HG03139 (cell line): ENCODE results near the gene GPR42.
"Not testable (repeated sequence)": the region's sequence is repeated elsewhere in the genome, so short reads cannot be mapped to it uniquely, and the experiment has no call there.

ENCODE experiments used
- ATAC-seq: cut with Tn5 transposase; IDR thresholded peaks from one replicate; pipeline ENCODE4 v1.9.1; 2021; ENCODE audit not compliant: unreplicated experiment

GPR42 gene

DNA sequence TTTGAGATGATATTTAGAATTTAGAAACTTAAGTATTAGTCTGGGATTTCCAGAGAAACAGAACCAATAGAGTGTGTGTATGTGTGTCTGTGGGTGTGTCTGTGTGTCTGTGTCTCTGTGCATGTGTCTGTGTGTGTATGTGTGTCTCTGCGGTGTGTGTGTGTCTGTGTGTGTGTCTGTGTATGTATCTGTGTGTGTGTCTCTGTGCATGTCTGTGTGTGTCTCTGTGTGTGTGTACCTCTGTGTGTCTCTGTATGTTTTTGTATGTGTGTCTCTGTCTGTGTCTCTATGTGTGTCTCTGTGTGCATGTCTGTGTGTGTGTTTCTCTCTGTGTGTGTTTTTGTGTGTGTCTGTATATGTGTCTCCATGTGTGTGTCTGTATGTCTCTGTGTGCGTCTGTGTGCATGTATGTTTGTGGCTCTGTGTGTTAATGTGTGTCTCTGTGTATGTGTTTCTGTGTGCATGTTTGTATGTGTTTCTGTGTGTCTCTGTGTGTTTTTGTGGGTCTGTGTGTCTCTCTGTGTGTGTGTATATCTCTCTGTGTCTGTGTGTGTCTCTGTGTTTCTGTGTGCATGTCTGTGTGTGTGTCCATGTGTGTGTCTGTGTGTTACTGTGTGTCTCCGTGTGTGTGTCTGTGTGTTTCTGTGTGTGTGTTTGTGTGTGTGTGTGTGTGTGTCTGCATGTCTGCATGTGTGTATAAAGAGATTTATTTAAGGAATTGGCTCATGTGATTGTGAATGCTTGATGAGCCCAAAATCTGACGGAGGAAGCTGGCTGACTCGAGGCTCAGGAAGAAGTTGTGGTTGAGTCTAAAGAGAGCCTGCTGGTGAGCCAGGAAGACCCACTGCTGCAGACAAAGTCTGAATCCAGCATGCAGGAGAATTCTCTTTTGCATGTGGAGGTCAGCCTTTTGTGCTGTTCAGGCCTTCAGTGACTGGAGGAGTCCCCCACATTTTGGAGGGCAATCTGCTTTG lies 22.2 kb downstream of the GPR42 start:
- no peak for ATAC-seq

DNA sequence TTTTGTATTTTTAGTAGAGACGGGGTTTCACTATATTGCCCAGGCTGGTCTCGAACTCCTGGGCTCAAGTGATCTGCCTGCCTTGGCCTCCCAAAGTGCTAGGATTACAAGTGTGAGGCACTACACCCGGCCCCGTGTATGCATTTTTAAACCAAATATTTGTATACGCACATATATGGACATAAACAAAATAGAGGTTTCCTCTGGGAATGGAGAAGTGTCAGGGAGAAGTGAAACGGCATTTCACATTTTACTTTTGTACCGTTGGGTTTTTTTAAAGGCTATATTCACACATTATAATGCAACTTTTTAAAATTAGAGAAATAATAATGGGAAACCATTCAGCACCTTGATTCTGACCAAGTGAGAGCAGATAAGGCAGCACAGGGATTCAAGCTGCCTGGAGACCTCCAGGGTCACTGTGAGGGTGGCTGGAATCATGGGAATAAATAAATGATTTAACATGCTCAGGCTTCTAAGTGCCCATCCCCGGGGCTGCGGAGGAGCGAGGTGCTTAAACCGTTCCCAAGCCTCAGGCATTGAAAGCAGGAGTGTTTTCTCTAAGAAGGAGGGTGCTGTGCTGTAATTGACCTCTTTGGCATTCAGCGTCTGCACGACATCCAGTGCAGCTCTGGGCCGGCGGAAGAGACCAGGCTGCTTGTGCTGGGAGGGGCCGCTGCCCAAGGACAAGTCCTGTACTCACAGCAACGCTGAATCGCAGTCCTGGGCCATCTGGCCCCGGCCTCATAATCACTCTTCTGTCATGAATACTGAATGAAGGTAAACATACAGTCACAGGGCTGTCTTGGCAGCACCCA lies 24.7 kb downstream of the GPR42 start:
- no peak for ATAC-seq

DNA sequence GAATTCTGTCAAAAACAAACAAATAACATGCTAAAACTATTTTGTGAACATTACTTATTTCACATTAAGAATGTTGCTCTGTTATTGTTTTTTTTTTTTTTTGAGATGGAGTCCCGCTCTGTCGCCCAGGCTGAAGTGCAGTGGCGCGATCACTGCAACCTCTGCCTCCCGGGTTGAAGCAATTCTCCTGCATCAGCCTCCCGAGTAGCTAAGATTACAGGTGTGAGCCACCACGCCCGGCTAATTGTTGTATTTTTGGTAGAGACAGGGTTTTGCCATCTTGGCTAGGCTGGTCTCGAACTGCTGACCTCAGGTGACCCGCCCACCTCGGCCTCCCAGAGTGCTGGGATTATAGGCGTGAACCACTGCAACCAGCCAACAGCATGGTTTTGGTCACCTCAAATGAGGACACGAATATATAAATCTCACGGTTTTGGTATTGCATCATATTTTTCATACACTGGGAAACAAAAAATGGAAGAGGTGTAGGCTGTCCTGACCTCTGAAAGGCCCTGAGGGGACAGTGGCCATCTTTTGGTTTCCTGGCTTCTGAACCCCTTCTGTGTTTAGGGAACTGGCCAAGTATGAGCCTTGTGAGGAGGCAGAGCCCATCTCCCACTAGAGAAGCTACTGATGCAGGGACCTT lies 25.5 kb downstream of the GPR42 start:
- ATAC-seq, result no peak

GRCh38 chr19:35397064-35397463 lies 26.2 kb downstream of the GPR42 start:
- no peak for ATAC-seq

DNA sequence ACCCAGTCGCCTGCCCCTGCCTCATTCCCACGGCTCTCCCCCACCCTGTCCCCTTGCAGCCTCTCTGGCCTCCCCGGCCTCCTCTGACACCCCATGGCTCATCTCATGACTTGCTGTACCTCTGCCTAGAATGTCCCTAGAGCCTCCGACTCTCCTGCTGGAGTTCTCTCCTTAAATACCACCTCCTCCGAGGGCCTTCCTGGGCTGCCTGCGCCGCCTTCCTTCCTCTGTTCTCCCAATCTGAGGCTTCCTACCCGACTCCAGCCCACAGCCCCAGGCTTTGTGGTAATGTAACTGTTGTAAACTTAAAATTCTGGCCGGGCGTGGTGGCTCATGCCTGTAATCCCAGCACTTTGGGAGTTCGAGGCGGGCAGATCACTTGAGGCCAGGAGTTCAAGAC lies 27.7 kb downstream of the GPR42 start:
- no peak for ATAC-seq

- no peak for ATAC-seq
Measured at GRCh38 chr19:35399231-35399630, 28.4 kb downstream of the GPR42 start.

GRCh38 chr19:35399948-35400772 lies 29.3 kb downstream of the GPR42 start:
- no peak for ATAC-seq

DNA sequence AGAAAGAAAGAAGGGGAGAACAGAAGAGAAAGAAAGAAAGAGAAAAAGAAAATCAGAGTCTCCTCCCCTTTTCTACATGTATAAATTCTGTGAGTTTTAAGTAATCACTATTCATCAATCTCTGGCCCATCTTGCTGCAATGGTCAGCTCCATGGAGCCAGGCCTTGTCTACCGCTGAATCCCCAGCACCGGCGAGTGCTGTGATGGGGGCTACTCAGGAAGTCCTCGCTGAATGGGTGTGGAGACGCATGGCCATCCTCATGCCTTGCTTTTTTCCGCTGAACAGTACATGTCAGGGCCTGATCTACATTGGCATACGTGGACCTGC lies 29.9 kb downstream of the GPR42 start:
- no peak for ATAC-seq

- not testable (repeated sequence) for ATAC-seq
Measured at GRCh38 chr19:35401416-35401815, 30.5 kb downstream of the GPR42 start.

GRCh38 chr19:35403116-35403760 lies 32.4 kb downstream of the GPR42 start:
- no peak for ATAC-seq

DNA sequence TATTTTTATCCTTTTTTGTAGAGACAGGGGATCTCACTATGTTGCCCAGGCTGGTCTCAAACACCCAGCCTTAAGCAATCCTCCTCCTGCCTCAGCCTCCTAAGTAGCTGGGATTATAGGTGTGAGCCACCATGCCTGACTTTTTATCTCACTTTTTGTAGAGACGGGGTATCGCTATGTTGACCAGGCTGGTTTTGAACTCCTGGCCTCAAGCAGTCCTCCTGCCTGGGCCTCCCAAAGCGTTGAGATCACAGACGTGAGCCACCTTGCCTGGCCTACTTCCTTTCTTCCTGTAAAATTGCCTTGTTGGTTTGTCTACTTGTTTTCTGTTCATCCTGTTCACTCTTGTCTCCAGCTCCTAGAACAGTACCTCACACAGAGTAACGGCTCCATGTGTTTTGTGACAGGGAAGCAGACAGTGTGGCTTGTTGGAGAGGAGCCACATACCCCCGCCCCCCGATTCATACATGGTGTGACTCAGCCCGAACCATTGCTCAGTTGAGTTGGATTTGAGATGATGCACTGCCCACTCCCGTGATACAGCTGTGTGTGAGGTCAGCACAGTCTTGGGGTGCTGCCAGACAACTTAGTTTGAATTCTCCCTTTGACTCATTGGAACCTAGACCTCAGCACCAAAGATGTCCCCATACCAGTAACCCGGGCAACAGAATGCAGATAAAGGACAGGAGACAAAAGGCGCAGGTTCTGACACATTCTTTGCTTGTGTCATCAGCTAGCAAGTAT lies 34.2 kb downstream of the GPR42 start:
- no peak for ATAC-seq

- no peak for ATAC-seq
Measured at GRCh38 chr19:35407619-35408018, 36.8 kb downstream of the GPR42 start.

- ATAC-seq, result peak; percentile 67
Measured at GRCh38 chr19:35408284-35409171, 37.7 kb downstream of the GPR42 start.

- no peak for ATAC-seq
Measured at GRCh38 chr19:35409191-35409590, 38.3 kb downstream of the GPR42 start.

GRCh38 chr19:35410487-35410886 lies 39.6 kb downstream of the GPR42 start:
- no peak for ATAC-seq

DNA sequence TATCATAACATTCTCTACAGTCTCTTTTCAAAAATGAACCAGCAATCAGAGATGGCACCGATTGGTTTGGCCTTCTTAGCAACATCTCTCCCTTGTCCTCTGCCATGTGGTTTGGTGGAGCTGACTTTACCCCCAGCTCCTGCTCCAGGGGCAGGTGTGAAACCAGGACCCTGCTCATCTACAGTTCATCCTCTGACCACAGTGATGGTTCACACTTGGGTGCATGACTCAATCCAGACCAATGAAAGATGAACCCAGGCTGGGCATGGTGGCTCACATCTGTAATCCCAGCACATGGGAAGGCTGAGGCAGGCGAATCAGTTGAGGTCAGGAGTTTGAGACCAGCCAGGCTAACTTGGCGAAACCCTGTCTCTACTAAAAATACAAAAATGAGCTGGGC lies 43.6 kb downstream of the GPR42 start:
- ATAC-seq, result no peak

- ATAC-seq, result no peak
Measured at GRCh38 chr19:35416331-35416730, 45.5 kb downstream of the GPR42 start.

- ATAC-seq, result no peak
Measured at GRCh38 chr19:35417278-35417677, 46.4 kb downstream of the GPR42 start.
